ENCODE results near the gene EPHB1. TPM values are rescaled to one million over a fixed set of nuclear protein-coding genes. Genes with fewer than 3 reads are reported as not detected.

EPHB1 gene
- total RNA-seq, 1 experiment from 2014 or later = 0.29 TPM

DNA sequence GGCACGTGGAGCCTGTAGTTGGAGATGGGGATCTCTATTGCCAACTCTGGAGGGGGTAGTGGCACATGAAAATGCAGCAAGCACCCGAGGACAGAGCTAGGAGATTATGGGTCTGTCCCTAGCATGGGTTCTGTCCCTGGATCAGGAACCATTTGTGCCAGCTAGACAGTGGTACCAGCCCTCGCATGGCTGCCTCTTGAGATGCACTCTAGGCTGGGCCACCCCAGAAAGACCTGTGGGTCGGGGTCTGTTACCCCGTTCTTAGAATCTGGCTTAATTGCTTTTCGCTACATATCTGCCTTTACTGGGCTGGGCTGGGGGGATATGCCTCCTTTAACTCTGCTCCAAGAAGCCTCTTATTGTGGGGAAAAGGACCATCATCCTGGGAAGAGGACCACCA is 54.5 kb downstream of the EPHB1 start:
- no peak for DNase-seq (ENCODE audit: low spot score)

DNA sequence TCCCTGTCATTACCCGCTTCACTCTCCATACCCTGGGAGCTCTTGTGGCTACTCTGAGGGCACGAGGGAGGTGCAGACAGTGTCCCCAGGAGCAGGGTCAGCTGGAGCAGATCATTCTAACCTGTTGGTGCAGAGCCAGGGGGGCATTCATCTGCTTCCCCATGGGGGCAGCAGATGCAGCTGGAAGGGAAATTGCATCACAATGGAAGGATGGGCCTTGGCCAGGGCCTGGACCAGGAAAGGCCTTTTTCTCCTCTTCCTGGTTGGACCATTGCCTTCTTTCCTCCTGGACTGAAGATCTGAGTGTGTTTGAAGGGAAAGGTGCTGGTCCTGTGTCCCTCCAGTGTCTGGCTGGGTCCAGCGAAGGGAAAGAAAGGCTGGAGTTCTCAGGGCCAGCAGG is 55.7 kb downstream of the EPHB1 start:
- no peak for DNase-seq (ENCODE audit: low spot score)

DNA sequence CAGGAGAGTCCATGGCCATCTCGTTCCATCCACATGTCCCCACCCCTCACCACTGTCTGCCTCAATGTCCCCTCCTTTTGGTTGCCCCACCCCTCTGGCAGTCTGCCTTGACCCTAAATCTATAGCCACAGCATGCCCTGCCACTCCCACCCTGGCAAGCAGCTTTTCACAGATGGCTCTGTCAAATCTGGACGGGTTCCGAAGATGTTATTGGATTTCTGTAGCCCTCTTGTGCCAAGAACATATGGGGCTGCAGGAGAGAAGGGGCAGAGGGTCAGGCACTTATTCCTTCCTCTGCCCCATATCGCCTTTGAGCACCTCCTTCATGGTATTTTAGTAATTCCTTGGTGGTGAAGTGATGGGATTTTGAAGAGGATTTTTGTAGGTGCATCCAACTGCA is 57.1 kb downstream of the EPHB1 start:
- no peak for DNase-seq (ENCODE audit: low spot score)

DNA sequence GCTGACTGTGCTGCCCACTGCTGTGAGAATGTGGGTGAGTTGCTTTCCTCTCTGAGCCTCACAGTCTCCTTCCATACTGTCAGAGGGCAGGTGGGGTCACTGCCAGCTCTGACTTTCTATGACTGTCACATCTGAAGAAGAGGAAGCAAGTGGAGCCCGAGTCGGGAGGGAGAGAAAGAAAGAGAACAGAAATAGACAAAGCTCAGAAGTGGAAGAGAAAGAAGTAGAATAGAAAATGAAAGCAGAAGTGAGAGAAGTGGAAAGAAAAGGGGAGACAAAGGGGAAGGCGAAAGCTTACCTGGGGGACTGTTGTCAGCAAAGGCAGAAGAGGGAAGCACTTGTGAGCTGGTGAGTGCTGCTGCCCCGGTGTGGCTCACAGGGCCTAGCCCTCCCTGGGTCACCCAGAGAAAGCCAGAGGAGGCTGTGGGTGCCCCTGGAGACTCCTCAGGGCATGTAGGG is 57.9 kb downstream of the EPHB1 start:
- DNase-seq (ENCODE audit: low spot score) = no peak

DNA sequence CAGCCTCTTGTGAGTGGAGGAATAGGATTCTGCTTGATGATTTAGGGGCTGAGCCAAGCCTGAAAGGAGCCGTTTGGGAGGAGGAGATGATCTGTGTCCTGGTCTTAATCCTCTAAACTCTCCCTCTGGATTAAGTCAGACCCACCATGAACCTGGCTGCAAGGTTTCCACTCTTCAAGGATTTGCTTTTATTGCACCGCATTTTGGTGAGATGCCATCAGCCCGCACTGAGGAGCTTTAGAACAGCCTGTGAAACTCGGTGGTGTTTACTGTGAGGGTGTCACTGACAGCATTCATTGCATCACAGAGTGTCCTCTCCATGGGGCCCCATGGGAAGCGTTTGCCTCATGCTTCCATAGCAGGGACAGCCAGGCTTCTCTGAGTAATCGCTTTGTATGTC is 59.2 kb downstream of the EPHB1 start:
- DNase-seq (ENCODE audit: low spot score) = no peak

DNA sequence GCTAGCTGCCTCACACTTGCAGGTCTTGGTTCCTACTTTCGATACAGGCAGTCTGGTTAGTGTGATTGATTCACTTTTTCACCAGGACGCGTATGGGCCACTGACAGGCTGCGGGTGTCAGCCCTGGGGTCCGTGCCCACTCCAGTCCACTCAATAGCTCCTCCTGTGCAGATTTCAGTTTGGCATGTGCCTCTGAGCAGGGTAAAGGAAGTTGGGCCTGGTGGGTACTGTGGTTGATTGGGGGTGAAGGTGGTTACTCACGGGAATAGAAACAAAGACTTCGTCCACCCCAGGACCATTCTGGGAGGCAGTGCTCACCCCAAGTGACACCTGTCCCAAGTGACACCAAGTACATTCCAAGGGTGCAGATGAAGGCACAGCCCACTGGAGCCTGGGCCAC is 62.3 kb downstream of the EPHB1 start:
- DNase-seq (ENCODE audit: low spot score) = no peak

DNA sequence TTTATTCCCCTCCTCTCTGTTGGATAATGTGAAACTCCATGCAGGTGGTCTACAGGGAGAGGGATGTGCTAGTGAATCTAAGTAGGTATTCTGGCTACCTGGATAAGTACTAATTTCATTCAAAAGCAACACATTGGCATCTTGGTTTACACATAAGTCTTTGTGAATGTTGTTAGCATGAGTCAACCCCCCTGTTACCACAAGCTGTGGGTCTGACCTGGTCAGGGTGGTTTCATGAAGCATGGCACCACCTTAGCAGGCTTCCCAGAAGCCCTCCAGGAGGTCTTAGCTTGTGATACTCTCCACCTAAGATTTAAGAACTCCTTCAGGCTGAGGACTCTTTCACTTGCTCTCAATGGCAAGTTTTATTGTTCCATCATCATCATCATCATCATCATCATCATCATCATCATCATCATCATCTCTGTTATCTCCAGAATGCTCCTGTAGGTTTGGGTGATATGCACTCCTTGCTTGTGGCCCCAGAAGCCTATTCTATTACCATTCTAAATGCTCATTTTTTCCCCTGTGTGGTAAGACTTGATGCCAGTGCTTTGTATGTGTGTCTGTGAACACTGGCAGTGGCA is 62.8 kb downstream of the EPHB1 start:
- DNase-seq (ENCODE audit: low spot score) = no peak

DNA sequence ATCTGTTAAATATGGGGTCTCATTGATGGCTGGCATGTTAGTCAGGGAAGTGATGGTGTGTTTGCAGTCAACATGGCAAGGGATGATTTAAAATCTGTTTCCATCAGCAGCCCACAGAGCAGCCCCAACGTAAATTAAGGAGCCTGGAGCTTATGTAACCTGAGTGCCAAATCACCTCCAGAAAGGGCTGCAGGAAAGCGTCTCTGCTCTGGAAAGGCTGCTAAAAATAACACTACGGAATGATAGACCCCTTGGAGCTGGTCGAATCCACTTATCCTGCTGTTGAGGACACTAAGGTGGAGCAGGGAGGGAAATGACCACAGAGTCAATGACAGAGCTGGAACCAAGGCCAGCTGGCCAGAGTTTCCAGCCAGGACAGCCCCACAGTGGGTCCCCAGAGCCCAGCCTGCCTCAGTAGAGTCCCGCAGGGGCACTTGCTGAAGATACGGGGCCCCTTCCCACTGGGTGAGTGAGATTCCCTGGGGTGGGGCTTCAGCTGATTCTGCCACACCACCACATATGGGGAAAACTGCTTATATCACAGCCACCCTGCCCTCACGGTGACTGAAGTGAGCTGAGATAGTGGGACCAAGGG is 63.5 kb downstream of the EPHB1 start:
- DNase-seq (ENCODE audit: low spot score) = no peak

DNA sequence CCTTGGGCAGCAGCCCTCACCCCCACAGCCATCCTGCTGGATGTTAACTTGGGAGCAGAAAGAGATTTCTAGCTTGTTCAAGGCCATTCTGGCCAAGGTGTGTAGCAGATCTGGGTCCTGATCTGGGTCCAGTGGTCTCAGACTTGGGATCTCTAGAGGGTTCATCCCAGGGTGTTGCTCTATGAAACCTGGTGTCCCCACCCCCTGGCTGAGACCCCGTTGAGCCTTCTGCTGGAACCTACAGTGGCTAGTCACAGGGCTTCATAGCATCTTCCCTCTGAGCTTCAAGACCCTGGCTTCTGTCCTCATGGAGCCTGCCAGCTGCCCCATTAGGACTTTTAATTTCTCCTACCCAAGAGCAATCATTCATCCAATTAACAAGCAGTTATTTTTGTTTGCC is 64.3 kb downstream of the EPHB1 start:
- DNase-seq (ENCODE audit: low spot score) = no peak

DNA sequence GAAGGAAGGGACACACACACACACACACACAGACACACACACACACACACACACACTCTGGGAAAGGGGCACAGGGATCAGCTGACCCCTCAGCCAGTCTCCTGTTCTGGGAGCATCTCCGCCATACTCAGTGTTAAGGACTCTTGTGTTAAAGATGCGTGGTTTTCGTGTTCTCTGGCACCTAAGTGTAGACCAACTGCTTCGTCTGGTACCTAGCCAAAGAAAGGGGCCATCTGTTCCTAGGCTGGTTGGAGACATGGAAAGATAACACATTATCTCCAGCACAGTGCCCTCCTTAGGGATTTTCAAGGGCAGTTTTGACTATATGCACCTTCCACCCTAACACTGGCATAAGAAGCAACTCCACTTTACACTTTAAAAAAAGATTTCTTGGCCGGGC is 65.1 kb downstream of the EPHB1 start:
- no peak for DNase-seq (ENCODE audit: low spot score)

DNA sequence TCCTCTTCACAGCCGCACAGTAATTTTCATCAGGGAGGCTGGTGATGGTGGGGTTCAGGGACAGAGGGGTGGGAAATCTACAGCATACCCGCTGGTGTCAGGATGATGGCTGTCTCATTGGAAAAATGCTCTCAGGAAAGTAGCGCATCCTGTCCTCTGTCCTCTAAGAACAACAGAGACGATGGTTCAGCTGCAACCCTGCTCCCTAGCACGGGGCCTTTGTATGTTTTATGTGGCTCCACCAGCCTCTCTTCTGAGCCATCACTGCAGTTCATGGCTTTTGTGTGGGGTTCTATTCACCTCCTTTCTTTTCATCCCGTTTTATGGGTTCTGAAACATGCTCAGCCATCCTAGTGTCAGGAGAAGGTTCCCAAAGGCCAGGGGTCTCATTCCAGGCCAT is 68.9 kb downstream of the EPHB1 start:
- DNase-seq (ENCODE audit: low spot score) = no peak

DNA sequence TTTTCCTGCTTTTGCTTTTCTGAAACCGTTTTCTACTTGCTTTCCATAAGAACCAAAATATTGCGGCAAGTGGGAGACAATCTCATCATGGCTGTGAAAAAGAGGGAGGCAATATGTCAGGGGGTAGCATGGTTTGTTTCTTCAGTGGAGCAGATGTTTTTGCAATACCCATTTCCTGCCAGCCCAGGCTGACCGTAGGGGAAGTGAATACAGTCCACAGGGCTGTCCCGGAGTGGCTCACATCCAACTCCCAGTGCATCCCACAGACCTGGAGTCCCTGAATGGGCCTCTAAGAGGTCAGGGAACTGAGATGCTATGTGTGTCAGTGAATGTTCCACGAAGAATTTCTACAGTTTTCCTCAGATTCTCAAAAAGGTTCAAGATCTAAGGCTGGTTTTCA is 69.6 kb downstream of the EPHB1 start:
- no peak for DNase-seq (ENCODE audit: low spot score)

DNA sequence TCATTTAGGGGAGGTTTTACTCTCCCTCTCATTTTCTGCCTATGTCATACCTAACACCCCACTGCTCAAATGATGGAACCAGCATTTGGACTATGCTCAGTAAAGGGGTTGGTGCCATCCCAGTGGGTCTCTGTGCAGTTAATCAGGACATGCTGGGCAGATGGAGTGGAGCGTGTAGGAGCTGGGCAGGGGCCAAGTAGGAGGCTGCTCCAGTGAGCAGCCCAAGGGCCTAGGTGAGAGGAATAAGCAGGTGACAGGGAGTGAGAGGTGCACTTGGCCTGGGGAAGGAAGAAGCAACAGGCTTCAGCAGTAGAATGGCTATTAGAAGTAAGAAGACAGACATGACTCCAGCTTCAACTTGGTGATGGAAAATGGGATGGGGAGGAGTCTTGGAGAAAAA is 72.2 kb downstream of the EPHB1 start:
- DNase-seq (ENCODE audit: low spot score) = no peak

DNA sequence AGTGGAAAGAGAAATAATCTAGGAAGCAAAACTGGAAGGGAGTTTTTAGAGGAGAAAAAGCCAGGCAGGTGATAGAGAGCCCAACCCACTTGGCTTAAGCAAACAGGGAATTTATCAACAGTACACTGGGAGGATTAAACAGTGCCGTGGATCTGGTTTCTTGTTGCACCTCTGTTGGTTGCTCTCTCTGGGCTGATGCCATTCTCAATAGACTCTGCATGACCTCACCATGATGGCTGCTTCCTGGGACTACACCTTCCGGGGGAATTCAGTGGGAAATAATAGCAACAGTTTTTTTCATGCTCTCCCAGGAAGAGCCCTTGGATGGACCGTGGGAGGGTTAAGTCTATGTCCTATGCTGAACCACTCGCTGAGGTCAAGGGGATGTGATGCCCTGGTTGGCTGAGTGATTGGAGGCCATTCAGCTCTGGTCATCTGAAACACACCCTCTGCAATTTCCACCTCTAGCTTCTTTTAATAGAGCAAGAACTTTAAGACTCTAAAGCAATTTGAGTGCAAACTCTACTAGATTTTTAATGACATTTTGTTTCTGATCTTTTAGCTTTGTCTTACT is 74.2 kb downstream of the EPHB1 start:
- DNase-seq (ENCODE audit: low spot score) = no peak

DNA sequence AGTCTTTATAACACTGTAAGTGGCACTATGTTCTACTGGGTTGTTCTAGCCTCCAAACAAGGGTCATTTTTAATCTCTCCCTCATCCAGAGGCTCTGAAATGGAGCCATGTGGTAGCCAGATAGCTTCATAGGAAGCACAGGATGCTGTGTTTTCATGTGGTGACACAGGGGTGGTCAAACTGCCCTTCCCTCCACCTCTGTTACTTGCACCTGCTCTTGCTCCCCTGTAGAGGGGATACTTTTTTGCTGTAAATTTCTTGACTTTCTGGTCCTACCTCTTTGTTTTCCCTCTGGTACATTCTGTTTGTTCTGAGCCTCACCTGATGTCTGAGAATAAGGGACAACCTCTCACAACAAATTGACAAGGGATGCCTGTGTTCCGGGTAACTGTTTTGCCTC is 76.8 kb downstream of the EPHB1 start:
- no peak for DNase-seq (ENCODE audit: low spot score)

DNA sequence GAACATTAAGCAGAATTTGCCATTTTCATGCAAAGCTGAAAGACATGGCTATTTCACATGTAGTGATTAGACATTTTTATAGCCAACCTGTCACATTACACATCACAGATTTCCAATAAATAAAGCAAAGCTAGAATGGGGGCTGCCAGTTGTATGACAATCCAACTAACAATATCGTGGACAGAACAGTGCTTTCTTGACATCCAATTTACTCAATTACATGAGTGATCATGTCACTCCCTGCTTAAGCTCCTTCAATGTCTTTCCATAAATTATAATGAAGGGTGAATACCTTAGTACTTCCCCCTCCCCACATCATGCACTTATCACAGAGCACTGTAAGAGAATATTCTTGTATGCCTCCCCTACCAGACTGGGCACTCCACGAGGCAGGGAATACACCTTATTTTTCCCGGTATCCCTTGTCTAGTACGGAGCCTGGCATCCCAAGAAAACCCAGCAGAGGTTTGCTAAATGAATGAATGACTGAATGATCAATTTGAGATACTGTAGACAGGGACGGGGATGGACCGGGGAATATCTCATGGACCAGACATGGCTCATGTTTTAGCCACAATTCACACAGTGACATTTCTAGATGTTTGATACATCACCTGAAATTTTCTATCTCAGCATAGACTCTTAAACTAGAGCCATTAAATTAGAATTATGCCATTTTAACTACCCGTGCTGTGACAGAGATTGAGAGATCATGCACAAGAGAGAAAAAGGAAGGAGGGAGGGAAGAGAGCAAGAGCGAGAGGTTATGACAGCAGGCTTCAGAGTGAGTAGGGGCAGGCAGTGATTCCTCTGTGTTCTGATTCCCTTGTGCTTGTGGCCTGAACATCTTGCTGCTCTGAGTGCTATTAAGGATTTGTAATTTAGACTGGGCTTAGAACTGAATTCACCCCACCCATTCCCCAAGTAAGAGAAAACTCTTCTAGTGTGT is 77.7 kb downstream of the EPHB1 start:
- DNase-seq (ENCODE audit: low spot score) = no peak

DNA sequence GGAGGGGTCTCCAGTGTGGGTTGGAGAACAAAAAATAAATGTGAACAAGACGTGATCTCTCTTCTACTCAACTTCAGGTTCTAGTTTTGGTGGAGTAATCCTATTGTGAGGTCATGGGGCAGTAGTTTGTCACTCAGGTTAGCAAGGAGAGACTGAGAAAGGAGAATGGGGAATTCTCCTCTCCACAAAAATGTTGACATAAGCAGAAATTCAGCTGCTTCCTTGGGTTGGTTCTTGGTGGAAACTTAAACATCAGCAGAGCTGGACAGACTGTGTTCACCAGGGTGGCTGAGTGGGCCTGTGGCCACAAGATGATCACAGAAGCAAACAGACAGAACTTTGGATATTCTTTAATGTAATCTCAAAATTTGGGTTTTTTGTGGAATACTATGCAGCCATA is 78.7 kb downstream of the EPHB1 start:
- no peak for DNase-seq (ENCODE audit: low spot score)

DNA sequence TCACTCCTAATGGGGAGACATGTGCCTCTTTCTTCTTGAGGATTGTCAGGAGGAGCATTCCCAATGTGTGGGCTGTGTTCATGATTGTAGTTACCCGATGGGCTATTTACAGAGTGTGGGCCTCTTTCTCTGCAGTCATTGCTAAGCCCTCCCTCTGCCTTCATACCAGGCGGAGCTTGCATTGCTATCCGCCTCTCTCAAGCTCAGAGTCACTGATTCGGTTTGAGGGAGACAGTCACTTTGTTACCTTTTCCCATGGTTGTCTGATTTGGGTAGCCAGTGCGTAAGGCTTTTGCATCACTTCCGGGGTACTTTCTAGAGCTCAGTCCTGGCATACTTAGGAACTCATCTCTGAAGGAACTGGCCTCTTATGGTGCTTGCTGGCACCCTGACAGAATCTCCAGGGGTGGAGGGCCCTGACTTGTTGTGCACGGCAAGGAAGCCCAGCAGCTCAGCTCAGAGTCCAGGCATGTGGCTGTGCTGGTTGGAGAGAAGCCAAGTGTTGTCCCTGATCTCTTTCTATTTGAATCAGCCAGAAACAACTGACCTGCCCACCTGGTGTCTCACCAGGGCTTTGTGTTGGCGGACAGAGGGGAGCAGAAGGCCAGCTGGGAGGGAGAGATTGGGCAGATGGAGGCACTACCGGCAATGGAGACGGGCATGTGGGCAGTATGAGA is 79.8 kb downstream of the EPHB1 start:
- DNase-seq (ENCODE audit: low spot score) = no peak

DNA sequence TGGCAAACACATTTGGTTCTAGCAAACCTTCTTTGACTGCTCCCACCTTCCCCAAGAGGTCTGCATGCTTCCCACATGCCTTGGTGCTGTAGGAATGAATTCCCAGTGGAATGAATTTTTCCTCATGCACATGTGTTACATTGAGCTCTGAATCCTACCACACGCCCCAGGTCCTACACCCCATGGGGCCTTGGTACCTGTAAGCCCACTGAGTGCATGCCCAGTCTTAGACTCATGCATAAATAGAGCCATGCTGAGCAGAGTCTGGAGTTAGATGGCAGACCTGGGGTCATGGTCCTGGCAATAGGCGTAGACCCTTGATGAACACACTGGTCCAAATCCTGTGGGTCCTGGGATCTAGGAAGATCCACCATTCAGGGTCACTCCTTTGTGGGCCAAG is 81.8 kb downstream of the EPHB1 start:
- DNase-seq (ENCODE audit: low spot score) = no peak

DNA sequence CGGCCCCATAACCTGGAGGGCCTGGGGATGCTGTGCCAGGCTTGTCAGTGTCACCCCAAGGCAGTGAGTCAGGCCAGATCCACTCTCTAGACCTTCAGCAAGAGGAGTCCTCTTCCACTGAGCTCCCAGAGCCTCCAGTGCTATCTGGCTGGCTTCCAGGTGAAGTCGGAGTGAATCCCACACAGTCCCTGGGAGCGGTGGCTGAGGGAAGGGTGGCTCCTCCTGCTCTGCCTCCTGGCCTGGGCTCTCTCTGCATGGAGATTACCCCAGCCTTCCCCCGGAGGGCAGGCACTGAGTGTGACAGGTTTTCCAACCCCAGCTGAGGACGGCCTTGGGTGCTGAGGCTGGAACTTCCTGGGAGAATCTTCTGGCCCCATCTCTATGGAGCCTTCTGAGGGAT is 82.7 kb downstream of the EPHB1 start:
- DNase-seq (ENCODE audit: low spot score) = no peak

DNA sequence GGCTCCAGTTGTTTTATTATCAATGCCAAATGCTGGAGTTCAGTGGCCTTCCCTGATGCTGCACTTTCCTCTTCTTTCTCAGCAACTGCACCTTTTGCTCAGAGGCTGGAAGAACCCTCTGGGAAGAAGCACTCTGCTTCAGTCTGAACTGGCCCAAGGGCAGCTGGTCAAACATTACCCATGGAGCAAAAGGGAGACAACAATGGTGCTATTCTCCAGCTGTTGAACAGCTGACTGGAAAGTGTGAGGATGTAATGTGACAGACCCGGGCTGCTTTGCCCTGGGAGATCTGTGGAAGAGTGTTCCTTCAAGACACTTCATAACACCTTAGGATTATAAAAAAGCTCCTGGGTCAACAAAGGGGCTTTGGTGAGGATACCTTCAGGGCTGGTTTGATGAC is 84.9 kb downstream of the EPHB1 start:
- no peak for DNase-seq (ENCODE audit: low spot score)

DNA sequence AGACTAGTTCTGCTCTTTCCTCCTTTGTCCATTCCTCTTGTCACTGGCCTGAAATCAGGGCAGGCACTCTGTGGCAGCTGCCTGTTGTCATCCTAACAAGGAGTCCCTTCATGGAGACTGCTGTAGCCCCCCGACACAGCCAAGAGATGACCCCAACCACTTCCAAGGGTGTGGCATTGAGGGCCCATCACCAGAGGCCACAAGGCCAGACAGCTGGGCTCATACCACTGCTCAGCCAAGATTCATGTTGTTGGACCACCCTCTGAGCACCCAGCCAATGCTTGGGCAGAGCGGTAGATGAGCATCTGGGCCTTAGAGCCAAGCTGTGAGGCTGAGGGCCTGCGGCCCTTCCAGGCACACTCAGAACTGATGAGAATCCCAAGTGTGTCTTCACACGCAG is 85.4 kb downstream of the EPHB1 start:
- no peak for DNase-seq (ENCODE audit: low spot score)
